ENCODE data around the gene IMMP2L. TPM values are rescaled to one million over a fixed set of nuclear protein-coding genes. Genes with fewer than 3 reads are reported as not detected.

Gene IMMP2L
- total RNA-seq, 4 donors from 2014 or later: 13.5 to 23.7 (median 18.3) TPM

DNA sequence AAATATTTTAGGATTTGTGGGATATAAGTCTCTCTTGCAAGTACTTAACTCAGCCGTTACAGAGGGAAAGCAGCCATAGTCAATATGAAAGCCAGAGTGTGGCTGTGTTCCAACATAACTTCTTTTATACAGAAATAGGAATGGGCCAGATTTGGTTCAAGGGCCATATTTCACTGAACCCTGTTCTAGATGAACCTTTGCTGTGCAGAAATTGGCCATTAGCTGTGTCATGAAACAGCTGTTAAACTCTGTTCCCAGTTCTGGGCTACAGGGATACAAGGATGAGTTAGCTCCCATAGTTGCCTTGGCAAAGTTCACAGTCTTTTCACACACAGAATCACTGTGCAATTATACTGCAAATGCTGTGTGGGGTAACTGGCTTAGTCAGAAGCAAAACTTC lies 685.3 kb downstream of the IMMP2L start:
- H3K27me3 ChIP-seq: no peaks in the 10 kb centered on the region
- 51 to 57% methylated on average over 1 of the region's 1 CpG for WGBS, 2 donors
- TF ChIP-seq POLR2A (IDR thresholded peaks at IDR 0.05): no peak
- TF ChIP-seq, protein P1, sequence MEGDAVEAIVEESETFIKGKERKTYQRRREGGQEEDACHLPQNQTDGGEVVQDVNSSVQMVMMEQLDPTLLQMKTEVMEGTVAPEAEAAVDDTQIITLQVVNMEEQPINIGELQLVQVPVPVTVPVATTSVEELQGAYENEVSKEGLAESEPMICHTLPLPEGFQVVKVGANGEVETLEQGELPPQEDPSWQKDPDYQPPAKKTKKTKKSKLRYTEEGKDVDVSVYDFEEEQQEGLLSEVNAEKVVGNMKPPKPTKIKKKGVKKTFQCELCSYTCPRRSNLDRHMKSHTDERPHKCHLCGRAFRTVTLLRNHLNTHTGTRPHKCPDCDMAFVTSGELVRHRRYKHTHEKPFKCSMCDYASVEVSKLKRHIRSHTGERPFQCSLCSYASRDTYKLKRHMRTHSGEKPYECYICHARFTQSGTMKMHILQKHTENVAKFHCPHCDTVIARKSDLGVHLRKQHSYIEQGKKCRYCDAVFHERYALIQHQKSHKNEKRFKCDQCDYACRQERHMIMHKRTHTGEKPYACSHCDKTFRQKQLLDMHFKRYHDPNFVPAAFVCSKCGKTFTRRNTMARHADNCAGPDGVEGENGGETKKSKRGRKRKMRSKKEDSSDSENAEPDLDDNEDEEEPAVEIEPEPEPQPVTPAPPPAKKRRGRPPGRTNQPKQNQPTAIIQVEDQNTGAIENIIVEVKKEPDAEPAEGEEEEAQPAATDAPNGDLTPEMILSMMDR (IDR thresholded peaks at IDR 0.05): no peak
- TF ChIP-seq EP300 (IDR thresholded peaks at IDR 0.05): no peak
- no peaks in the 10 kb centered on the region for H3K36me3 ChIP-seq
- DNase-seq (ENCODE audit: low spot score in 2 of 2): no peak
- no peak overlapping the region for H3K4me3 ChIP-seq
- no peak overlapping the region for H3K27ac ChIP-seq
- H3K4me1 ChIP-seq: peaks cover 0 to 6% (median 0%) of the 10 kb centered on the region in 4 donors
- H3K9me3 ChIP-seq: no peaks in the 10 kb centered on the region

DNA sequence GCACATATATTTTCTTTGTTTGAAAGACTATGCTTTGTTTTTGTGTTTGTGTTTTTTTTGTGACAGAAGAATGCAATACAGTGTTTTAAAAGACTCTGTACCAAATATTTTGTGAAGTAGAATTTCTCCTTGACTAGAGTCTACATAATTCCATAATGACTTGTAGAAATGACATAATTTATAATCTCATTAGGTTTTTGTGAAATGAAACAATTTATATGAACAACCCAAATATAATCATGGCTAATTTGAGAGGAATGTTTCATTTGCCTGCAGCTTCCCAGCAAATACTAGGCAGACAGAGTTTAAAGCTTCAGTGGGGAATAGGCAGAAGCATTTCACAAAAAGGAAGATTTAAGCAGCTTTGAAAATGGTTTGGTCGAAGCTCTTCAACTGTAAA lies 686.9 kb downstream of the IMMP2L start:
- TF ChIP-seq EP300 (IDR thresholded peaks at IDR 0.05) (no peak), POLR2A (IDR thresholded peaks at IDR 0.05) (no peak)
- TF ChIP-seq, protein P1 (IDR thresholded peaks at IDR 0.05): no peak
- no peak overlapping the region for H3K4me3 ChIP-seq
- no peaks in the 10 kb centered on the region for H3K4me1 ChIP-seq
- H3K36me3 ChIP-seq: no peaks in the 10 kb centered on the region
- WGBS, 2 donors: 58 to 73% methylated on average over 1 of the region's 1 CpG
- DNase-seq (ENCODE audit: low spot score in 2 of 2): no peak
- H3K27me3 ChIP-seq: no peaks in the 10 kb centered on the region
- no peak overlapping the region for H3K27ac ChIP-seq
- H3K9me3 ChIP-seq: no peaks in the 10 kb centered on the region

DNA sequence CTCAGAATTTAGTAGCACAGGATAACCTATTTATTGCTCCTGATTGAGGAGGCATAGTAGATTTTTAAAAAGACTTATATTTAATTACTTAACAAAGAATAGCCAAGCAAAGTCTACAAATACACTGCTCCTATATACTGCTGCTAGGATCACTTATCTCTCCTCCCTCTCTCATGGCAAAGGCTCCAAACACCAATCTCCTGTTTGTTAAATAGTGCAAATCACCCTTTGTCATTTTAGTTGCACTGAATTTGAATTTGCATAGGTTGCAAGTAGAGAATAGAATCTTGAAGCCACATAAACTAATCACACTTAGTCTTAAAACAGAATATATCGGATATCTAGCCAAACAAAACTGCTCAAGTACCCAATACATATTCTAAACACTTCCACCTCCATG lies 690.4 kb downstream of the IMMP2L start:
- H3K27ac ChIP-seq: no peak overlapping the region
- peaks cover 0 to 2% (median 0%) of the 10 kb centered on the region in 4 donors for H3K9me3 ChIP-seq
- no peak for TF ChIP-seq POLR2A (IDR thresholded peaks at IDR 0.05)
- no peak for TF ChIP-seq EP300 (IDR thresholded peaks at IDR 0.05)
- TF ChIP-seq, protein P1 (IDR thresholded peaks at IDR 0.05): no peak
- 92 to 100% methylated on average over 1 of the region's 1 CpG for WGBS, 2 donors
- DNase-seq (ENCODE audit: low spot score in 2 of 2): no peak
- H3K4me1 ChIP-seq: no peaks in the 10 kb centered on the region
- no peak overlapping the region for H3K4me3 ChIP-seq
- H3K27me3 ChIP-seq: no peaks in the 10 kb centered on the region
- no peaks in the 10 kb centered on the region for H3K36me3 ChIP-seq

DNA sequence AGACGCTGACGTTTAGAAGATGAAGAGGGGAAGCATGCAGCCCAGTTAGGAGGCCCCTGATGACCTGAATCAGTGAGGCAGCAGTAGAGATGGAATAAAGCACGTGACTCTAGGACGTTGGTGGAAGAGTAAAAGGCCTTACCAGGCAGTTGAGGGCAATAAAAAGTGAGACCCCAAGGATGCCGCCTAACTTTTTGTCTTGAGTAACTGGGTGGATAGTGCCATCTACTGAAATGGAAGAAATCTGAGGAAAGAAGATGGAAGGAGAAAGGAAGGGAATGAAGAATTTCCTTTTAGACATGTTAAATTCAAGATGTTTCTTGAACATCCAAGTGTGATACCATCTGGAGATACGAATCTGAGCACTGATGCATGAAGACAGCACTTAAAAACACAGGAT lies 691.4 kb downstream of the IMMP2L start:
- DNase-seq (ENCODE audit: low spot score in 2 of 2): no peak
- H3K9me3 ChIP-seq: peaks cover 0 to 2% (median 0%) of the 10 kb centered on the region in 4 donors
- H3K36me3 ChIP-seq: no peaks in the 10 kb centered on the region
- H3K27ac ChIP-seq: no peak overlapping the region
- H3K4me3 ChIP-seq: no peak overlapping the region
- H3K27me3 ChIP-seq: no peaks in the 10 kb centered on the region
- no peaks in the 10 kb centered on the region for H3K4me1 ChIP-seq
- no peak for TF ChIP-seq POLR2A (IDR thresholded peaks at IDR 0.05)
- TF ChIP-seq, protein P1 (IDR thresholded peaks at IDR 0.05): no peak
- TF ChIP-seq EP300 (IDR thresholded peaks at IDR 0.05): no peak
- 86% methylated on average over 6 of the region's 6 CpGs for WGBS, 2 donors

DNA sequence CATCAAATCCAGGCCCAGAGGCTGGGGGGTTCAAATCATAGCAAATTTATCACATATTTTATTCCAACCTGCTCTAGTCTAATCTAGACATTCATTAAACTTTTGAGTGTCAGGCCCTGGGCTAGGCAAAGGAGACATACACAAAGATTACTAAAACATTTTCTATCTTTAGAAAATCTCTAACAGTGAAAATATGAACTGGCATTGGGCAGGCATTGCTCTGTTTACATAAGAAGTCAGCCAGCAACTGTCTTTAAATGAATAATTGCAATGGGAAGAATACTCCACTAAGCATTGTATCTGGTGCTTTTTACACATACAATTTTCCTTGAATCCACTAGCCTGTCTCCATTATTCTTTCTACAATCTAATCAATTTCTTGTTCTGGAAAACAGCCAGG lies 693.8 kb downstream of the IMMP2L start:
- TF ChIP-seq POLR2A (IDR thresholded peaks at IDR 0.05) (no peak), EP300 (IDR thresholded peaks at IDR 0.05) (no peak)
- TF ChIP-seq, protein P1 (IDR thresholded peaks at IDR 0.05): no peak
- H3K4me1 ChIP-seq: no peaks in the 10 kb centered on the region
- H3K27ac ChIP-seq: no peak overlapping the region
- H3K36me3 ChIP-seq: no peaks in the 10 kb centered on the region
- no peak overlapping the region for H3K4me3 ChIP-seq
- peaks cover 0 to 2% (median 0%) of the 10 kb centered on the region in 4 donors for H3K9me3 ChIP-seq
- no peak for DNase-seq (ENCODE audit: low spot score in 2 of 2)
- H3K27me3 ChIP-seq: no peaks in the 10 kb centered on the region
